Tibial nerve (tissue), 4 donors: ENCODE data around the gene HNRNPAB.

ENCODE experiments used
- EP300 ChIP-seq, 2 donors: sonication (generic); formaldehyde crosslinking; IDR thresholded peaks; one replicate each; pipeline ENCODE4 v1.6.1; 2017; ENCODE audit warnings: antibody characterized with exemption in 2 of 2, mild to moderate bottlenecking in 1 of 2
- POLR2A ChIP-seq, 2 donors: fragments of 450-650 bp; IDR thresholded peaks; one replicate each; pipeline ENCODE4 v1.6.1; 2017; ENCODE audit warnings: antibody characterized with exemption in 2 of 2, mild to moderate bottlenecking in 2 of 2, moderate library complexity in 2 of 2
- TF ChIP-seq, protein P1 (sequence below), 5 experiments: fragments of 200-600 bp in 3 of 5; fragments of 450-650 bp in 2 of 5; sonication (generic) in 3 of 5; IDR thresholded peaks; one replicate each; pipeline ENCODE4 v1.5.1; 2016 to 2019; ENCODE audit warnings: antibody characterized with exemption in 5 of 5, mild to moderate bottlenecking in 3 of 5, moderate library complexity in 2 of 5

DNA sequence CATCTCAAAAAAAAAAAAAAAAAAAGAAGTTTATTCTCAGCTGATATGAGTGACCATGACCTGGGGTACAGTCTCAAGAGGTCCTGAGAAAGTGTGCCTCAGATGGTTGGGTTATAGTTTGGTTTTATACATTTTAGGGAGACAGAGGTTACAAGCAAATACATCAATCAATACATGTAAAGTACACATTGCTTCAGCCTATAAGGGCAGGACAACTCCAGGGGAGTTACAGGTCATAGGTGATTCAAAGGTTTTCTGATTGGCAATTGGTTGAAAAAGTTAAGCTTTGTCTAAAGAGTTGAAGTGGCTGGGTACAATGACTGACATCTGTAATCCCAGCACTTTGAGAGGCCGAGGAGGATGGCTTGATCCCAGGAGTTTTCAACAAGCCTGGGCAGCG, 14.9 kb upstream of the HNRNPAB start:
- TF ChIP-seq, protein P1, sequence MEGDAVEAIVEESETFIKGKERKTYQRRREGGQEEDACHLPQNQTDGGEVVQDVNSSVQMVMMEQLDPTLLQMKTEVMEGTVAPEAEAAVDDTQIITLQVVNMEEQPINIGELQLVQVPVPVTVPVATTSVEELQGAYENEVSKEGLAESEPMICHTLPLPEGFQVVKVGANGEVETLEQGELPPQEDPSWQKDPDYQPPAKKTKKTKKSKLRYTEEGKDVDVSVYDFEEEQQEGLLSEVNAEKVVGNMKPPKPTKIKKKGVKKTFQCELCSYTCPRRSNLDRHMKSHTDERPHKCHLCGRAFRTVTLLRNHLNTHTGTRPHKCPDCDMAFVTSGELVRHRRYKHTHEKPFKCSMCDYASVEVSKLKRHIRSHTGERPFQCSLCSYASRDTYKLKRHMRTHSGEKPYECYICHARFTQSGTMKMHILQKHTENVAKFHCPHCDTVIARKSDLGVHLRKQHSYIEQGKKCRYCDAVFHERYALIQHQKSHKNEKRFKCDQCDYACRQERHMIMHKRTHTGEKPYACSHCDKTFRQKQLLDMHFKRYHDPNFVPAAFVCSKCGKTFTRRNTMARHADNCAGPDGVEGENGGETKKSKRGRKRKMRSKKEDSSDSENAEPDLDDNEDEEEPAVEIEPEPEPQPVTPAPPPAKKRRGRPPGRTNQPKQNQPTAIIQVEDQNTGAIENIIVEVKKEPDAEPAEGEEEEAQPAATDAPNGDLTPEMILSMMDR (IDR thresholded peaks at IDR 0.05): no peak
- TF ChIP-seq POLR2A (IDR thresholded peaks at IDR 0.05): no peak
- no peak for TF ChIP-seq EP300 (IDR thresholded peaks at IDR 0.05)
